CD4-positive, alpha-beta T cell (primary cell): ENCODE data around the gene FILIP1. TPM values are rescaled to one million over a fixed set of nuclear protein-coding genes. Genes with fewer than 3 reads are reported as not detected.

Source experiments
- ATAC-seq: fragments of 200-7000 bp; cut with Tn5 transposase; one replicate; pipeline ENCODE4 v1.10.0; 2022; ENCODE audit warnings: mild to moderate bottlenecking; ENCODE audit not compliant: poor library complexity
- CTCF ChIA-PET: fragments of 350-600 bp; sonication (Branson Sonifier 250); formaldehyde crosslinking; loops from one replicate; lab custom pipeline; 2021; ENCODE audit warnings: antibody characterized with exemption, inconsistent platforms; lab: Charles Lee
- POLR2A ChIA-PET: fragments of 350-600 bp; sonication (Branson Sonifier 250); formaldehyde crosslinking; loops from one replicate; lab custom pipeline; 2021; ENCODE audit warnings: antibody characterized with exemption, inconsistent platforms; lab: Charles Lee
- DNase-seq, 14 experiments: peaks; one replicate each; pipeline ENCODE4 v3.0.0-alpha.2; 2013 to 2020; ENCODE audit warnings: mixed read lengths in 2 of 14
- H3K27ac ChIP-seq, 2 donors: one replicate each; pipeline versions ENCODE4 v1.5.1 to v1.7.0; 2013; ENCODE audit warnings: low read length in 2 of 2, low read depth in 1 of 2, mild to moderate bottlenecking in 1 of 2
- H3K27me3 ChIP-seq, 2 experiments: 1 replicate in 1 of 2; 2 replicates in 1 of 2; pipeline versions ENCODE4 v1.6.1 to v1.7.0; 2013; ENCODE audit warnings: low read length in 2 of 2, control low read depth in 1 of 2, mild to moderate bottlenecking in 1 of 2, moderate library complexity in 1 of 2; ENCODE audit not compliant: insufficient read depth in 2 of 2, control insufficient read depth in 1 of 2
- H3K36me3 ChIP-seq: one replicate; pipeline ENCODE4 v1.6.1; 2013; ENCODE audit warnings: low read length, control low read depth; ENCODE audit not compliant: insufficient read depth
- H3K4me1 ChIP-seq: one replicate; pipeline ENCODE4 v1.6.1; 2013; ENCODE audit warnings: low read length, control low read depth; ENCODE audit not compliant: insufficient read depth
- H3K4me3 ChIP-seq: one replicate; pipeline ENCODE4 v1.5.1; 2013; ENCODE audit warnings: mild to moderate bottlenecking, low read length, moderate library complexity
- H3K9me3 ChIP-seq, 2 experiments: 1 replicate in 1 of 2; 2 replicates in 1 of 2; pipeline versions ENCODE4 v1.6.1 to v1.7.0; 2013; ENCODE audit warnings: low read length in 2 of 2, mild to moderate bottlenecking in 2 of 2, control low read depth in 1 of 2, moderate library complexity in 1 of 2; ENCODE audit not compliant: control insufficient read depth in 1 of 2, insufficient read depth in 1 of 2
- H3K27ac Mint-ChIP-seq: one replicate; pipeline ENCODE4 v1.8.0; 2020; ENCODE audit warnings: mixed read lengths
- H3K27me3 Mint-ChIP-seq: one replicate; pipeline ENCODE4 v1.8.0; 2021; ENCODE audit warnings: mixed read lengths
- H3K36me3 Mint-ChIP-seq: one replicate; pipeline ENCODE4 v1.8.0; 2021; ENCODE audit warnings: low read depth, mixed read lengths
- H3K4me1 Mint-ChIP-seq: one replicate; pipeline ENCODE4 v1.8.0; 2021; ENCODE audit warnings: low read depth, mixed read lengths
- H3K4me3 Mint-ChIP-seq: one replicate; pipeline ENCODE4 v1.8.0; 2020; ENCODE audit warnings: mild to moderate bottlenecking, mixed read lengths
- H3K9me3 Mint-ChIP-seq: one replicate; pipeline ENCODE4 v1.8.0; 2020; ENCODE audit warnings: mixed read lengths
- CTCF ChIP-seq: fragments of 200-600 bp; IDR thresholded peaks from one replicate; pipeline ENCODE4 v1.8.0; 2022; ENCODE audit warnings: antibody characterized with exemption, mild to moderate bottlenecking
- intact Hi-C, 2 experiments: fragments of 100-400 bp; cut with DNase I in 1 of 2; cut with micrococcal nuclease in 1 of 2; formaldehyde crosslinking; loops; one replicate each; pipeline versions ENCODE4 v1.15.1 to v1.9.0; 2023 to 2025; cut with DNase I, micrococcal nuclease
- total RNA-seq, 174 experiments: library from RNA in 2 of 174; stranded (reverse) in 2 of 174; gene quantifications; one replicate each; pipeline ENCODE4 v1.2.3 and lab custom pipeline; 2021 to 2026

FILIP1 gene
- total RNA-seq, 2 experiments from 2014 or later, result 0.06 TPM; not detected in 1

GRCh38 chr6:75396005-75396800 is 97.4 kb downstream of the FILIP1 start:
- H3K4me3 Mint-ChIP-seq, result no peak overlapping the region
- intact Hi-C loops, result no loop called here
- H3K27me3 Mint-ChIP-seq, result peaks cover 15% of the 10 kb centered on the region
- Histone ChIP-seq H3K9me3 (no peaks in the 10 kb centered on the region), H3K27me3 (peaks cover 0 to 3% of the 10 kb centered on the region in 2 experiments), H3K4me3 (no peak overlapping the region), H3K27ac (no peak overlapping the region), H3K36me3 (no peaks in the 10 kb centered on the region), H3K4me1 (no peaks in the 10 kb centered on the region)
- TF ChIP-seq CTCF, result no peak
- ATAC-seq, result no peak
- no peak overlapping the region for H3K27ac Mint-ChIP-seq
- CTCF ChIA-PET, result no interaction called here
- no peaks in the 10 kb centered on the region for H3K9me3 Mint-ChIP-seq
- H3K4me1 Mint-ChIP-seq, result no peaks in the 10 kb centered on the region
- no peaks in the 10 kb centered on the region for H3K36me3 Mint-ChIP-seq
- DNase-seq, result no peak
- POLR2A ChIA-PET, result no interaction called here

- DNase-seq (no peak), ATAC-seq (no peak)
- H3K4me3 Mint-ChIP-seq, result no peak overlapping the region
- H3K9me3 Mint-ChIP-seq, result no peaks in the 10 kb centered on the region
- no peak overlapping the region for H3K27ac Mint-ChIP-seq
- no peaks in the 10 kb centered on the region for H3K4me1 ChIP-seq
- CTCF ChIA-PET, result no interaction called here
- POLR2A ChIA-PET, result no interaction called here
- H3K36me3 Mint-ChIP-seq, result no peaks in the 10 kb centered on the region
- intact Hi-C loops, result no loop called here
- no peaks in the 10 kb centered on the region for H3K4me1 Mint-ChIP-seq
- peaks cover 3 to 6% of the 10 kb centered on the region in 2 experiments for H3K27me3 ChIP-seq
- TF ChIP-seq CTCF, result no peak
- H3K4me3 ChIP-seq, result no peak overlapping the region
- peaks cover 19% of the 10 kb centered on the region for H3K27me3 Mint-ChIP-seq
- H3K27ac ChIP-seq, result no peak overlapping the region
- H3K9me3 ChIP-seq, result no peaks in the 10 kb centered on the region
- no peaks in the 10 kb centered on the region for H3K36me3 ChIP-seq
These were observed 99.8 kb downstream of the FILIP1 start for GRCh38 chr6:75393806-75394205.

- H3K27me3 ChIP-seq, result peaks cover 3 to 6% of the 10 kb centered on the region in 2 experiments
- ATAC-seq, result no peak
- H3K4me3 ChIP-seq, result no peak overlapping the region
- Mint-ChIP-seq H3K27ac (no peak overlapping the region), H3K4me1 (no peaks in the 10 kb centered on the region), H3K36me3 (no peaks in the 10 kb centered on the region), H3K4me3 (no peak overlapping the region), H3K27me3 (peaks cover 24% of the 10 kb centered on the region), H3K9me3 (no peaks in the 10 kb centered on the region)
- ChIA-PET POLR2A (no interaction called here), CTCF (no interaction called here)
- no peaks in the 10 kb centered on the region for H3K4me1 ChIP-seq
- H3K9me3 ChIP-seq, result no peaks in the 10 kb centered on the region
- DNase-seq, result no peak
- no peak for TF ChIP-seq CTCF
- intact Hi-C loops, result no loop called here
- no peak overlapping the region for H3K27ac ChIP-seq
- H3K36me3 ChIP-seq, result no peaks in the 10 kb centered on the region
These were observed 102.3 kb downstream of the FILIP1 start for GRCh38 chr6:75391276-75391675.
